Urothelium cell line (cell line): Measurements from ENCODE around the gene ILF2.

ENCODE experiments used
- DNase-seq: peaks from one replicate; pipeline ENCODE4 v3.0.0; 2011; ENCODE audit warnings: low spot score, mixed read lengths
- FAIRE-seq: peaks from 2 replicates; lab custom pipeline; 2011; peaks lifted over from hg19 to GRCh38; lab: Jason Lieb, UNC

Gene ILF2

DNA sequence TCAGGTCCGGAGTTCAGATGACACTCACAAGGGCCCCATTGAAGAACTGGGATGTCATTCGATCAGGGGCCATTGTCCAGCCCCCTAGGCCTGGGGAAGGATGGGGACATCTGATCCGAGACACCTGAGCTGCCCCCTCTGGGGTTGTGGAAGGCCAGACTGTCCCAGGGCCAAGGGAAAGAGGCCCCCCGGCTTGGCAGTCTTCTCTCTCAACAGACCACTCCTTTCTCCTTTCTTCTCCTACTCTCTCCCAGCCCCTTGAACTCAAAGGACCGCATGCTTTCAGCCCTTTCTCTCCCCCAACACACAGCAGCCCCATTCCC lies 41.5 kb downstream of the ILF2 start:
- no peak for FAIRE-seq

GRCh38 chr1:153628638-153629342 lies 42.0 kb downstream of the ILF2 start:
- no peak for DNase-seq
- no peak for FAIRE-seq

More for the DNA sequence above, 41.5 kb downstream of the ILF2 start:
- DNase-seq = no peak

GRCh38 chr1:153627715-153628626 lies 42.8 kb downstream of the ILF2 start, which contains the start of gene S100A1:
TSS of gene S100A1 (plus strand) at chr1:153628434. CDS start at chr1:153630522, 2,088 bp downstream.
- no peak for FAIRE-seq
- no peak for DNase-seq

GRCh38 chr1:153626904-153627714 lies 43.7 kb downstream of the ILF2 start, which contains the start of gene S100A13:
TSS of gene S100A13 (minus strand) at chr1:153627505. CDS start at chr1:153626472, 1,033 bp downstream.
- FAIRE-seq = no peak

DNA sequence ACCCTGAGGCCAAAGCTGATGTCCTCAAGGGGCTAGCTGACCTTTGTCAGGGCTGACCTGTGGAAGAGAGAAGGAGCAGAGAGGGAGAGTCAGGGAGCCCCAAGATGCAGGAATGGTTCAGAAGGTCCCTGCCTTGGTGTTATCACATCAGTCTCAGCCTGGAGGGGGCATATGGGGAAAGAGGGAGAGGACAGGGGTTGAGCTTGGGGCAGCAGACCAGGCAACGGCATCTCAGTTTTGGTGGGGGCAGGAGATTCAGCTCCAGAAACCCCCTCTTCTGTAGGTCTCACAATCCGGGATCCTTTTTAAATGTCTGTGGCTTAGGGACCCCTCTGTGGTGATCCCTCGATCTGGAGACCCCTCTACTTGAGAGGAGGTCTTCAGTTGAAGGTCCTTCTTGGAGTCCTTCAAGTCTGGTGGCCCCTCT lies 44.3 kb downstream of the ILF2 start:
- DNase-seq = no peak
- no peak for FAIRE-seq

More at GRCh38 chr1:153626904-153627714, 43.7 kb downstream of the ILF2 start, which contains the start of gene S100A13:
- peak; percentile 91 for DNase-seq

DNA sequence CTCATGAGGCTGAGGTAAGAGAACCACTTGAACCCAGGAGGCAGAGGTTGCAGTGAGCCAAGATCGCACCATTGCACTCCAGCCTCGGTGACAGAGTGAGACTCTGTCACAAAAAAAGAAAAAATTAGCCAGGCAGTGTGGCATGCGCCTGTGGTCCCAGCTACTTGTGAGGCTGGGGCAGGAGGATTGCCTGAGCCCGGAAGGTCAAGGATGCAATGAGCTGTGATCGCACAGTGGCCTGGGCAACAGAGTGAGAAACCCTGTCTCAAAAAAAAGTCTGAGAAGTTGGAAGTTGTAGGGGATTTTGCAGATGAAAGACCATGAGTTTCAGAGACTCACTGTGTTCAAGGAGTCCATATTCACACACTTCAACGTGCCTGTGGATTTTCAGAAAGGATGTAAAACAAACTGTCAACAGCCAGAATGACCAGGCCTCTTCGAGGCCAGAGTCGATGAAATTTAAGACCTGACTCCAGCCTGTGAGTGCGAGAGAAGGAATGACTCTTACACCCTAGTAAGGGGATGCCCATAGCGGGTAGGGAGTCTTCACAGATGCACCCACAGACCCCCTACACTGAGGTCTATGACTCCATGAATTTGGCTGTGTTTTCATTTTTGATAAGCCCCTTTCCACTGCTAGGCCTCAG lies 45.7 kb downstream of the ILF2 start:
- DNase-seq (no peak), FAIRE-seq (no peak)

DNA sequence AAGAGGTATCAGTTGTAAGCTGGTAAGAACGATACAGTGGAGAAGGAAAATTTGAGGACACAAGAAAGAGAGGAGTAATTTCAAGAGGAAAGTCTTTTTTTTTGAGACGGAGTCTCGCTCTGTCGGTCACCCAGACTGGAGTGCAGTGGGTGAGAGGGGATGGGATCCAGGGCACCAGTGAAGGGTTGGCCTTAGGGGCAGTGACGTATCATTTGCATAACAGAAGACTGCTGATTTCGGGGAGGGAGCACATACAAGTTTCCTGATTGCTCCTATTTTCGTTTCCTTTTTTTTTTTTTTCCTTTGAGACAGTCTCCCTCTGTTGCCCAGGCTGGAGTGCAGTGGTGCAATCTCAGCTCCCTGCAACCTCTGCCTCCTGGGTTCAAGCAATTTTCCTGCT lies 47.7 kb downstream of the ILF2 start:
- FAIRE-seq (no peak), DNase-seq (no peak)

GRCh38 chr1:153619171-153619570 lies 51.6 kb downstream of the ILF2 start:
- FAIRE-seq = no peak

GRCh38 chr1:153617663-153618062 lies 53.1 kb downstream of the ILF2 start:
- peak; percentile 92 for FAIRE-seq
- DNase-seq = peak; percentile 82

More at GRCh38 chr1:153619171-153619570, 51.6 kb downstream of the ILF2 start:
- no peak for DNase-seq

DNA sequence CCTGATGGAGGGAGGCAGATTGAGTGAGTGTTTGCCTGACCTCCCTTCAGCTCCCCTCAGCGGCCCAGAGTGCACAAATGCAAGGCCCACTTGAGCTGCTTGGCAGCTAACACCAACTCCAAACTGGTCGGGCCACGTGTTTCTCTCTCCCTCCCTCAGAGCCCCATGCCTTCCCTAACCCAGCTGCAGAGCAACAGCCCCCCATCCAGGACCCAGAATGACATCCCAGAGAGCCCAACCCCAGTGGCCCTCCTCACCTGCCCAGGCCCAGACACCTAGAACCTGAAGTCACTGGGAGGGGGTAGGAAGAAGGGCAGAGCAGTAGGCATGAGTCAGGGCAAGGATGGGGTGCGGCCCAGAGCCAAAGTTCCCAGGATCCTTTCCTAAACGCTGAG lies 53.9 kb downstream of the ILF2 start:
- FAIRE-seq = no peak

GRCh38 chr1:153616144-153616916 lies 54.5 kb downstream of the ILF2 start, which contains the start of gene S100A14:
TSS of gene S100A14 (minus strand) at chr1:153616325. CDS start at chr1:153615858, 467 bp downstream.
- DNase-seq = no peak
- FAIRE-seq = no peak

More for the DNA sequence above, 53.9 kb downstream of the ILF2 start:
- DNase-seq = no peak

DNA sequence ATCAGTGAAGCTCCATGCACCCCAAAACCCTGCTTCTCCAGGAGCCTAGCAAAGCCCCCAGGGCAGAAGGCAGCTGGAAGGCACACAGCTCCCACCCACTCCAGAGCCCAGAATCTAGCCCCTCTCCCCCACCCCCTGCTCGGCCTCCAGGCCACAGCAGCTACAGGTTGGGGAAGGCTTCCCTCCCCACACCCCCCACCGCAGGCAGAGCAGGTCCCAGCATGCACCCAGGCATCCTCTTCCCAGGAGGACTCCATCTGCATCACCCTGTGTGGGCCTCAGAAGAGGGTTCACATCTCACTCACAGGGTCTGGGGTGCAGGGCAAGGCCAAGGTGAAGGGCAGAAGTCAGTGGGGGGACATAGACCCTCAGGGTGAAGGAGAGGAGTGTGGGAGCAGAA lies 55.4 kb downstream of the ILF2 start:
- no peak for DNase-seq
- no peak for FAIRE-seq

- DNase-seq (no peak), FAIRE-seq (no peak)
These were observed 55.9 kb downstream of the ILF2 start for GRCh38 chr1:153614906-153615305.

- FAIRE-seq = no peak
These were observed 56.4 kb downstream of the ILF2 start for GRCh38 chr1:153614189-153614900.

DNA sequence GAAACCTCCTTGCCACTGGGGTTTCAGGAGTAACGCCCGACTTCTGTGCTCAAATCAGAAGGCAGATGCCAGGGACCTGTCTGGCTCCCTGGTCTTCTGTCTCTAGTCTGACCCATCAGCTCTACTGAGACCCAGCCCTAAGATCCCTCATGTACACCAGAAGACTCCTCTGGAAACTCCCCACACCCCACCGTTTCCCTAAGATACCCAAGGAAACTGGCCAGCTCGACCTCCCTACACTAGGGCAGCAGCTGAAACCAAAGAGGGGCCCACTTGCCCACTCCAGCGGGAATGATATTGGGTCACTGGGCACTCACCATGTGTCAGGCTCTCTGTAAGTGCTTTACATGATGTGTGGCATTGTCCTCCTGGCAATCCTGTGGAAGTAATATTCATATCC lies 57.4 kb downstream of the ILF2 start:
- DNase-seq (no peak), FAIRE-seq (no peak)

More at GRCh38 chr1:153614189-153614900, 56.4 kb downstream of the ILF2 start:
- no peak for DNase-seq

DNA sequence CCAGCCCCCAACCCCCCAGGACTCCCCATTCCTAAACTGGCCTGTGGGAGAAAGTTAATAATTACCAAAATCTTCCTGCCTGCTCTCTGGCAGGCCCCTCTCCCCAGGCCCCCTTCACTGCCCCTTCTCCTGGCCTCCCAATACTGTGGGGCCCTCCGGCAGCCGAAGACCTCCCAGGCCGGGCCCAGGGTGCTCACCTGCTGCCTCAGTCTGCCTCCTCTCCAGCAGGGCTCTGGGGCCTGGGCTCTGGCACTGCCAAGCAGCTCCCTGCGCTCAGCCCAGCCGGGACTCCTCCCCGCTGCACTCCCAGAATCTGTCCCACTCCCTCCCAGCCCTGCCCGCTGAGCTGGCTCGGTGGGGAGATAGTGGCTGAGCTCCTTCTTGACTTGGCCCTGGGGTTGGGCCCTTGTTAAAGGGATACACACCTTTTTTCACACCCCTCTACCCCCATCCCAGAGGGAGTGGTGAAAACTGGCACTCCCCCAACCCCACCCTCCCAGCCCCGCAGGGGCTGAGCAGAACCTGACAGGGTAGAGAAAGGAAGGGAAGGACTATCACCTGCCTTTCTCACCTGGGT lies 58.0 kb downstream of the ILF2 start, which contains the start of gene S100A16:
TSS of gene S100A16 (minus strand) at position 383 of the 577 bp plus-strand sequence. CDS start 4,986 bp downstream, outside the sequence.
- FAIRE-seq (no peak), DNase-seq (peak; percentile 87)

- FAIRE-seq (no peak), DNase-seq (peak; percentile 16)
These were observed 58.6 kb downstream of the ILF2 start for GRCh38 chr1:153612111-153612754.
